SK-N-SH (cell line): Measurements from ENCODE around the gene SP100. TPM values are rescaled to one million over a fixed set of nuclear protein-coding genes. Genes with fewer than 3 reads are reported as not detected.

Source experiments
- CTCF ChIA-PET: fragments of 300-600, 350-600 bp; formaldehyde crosslinking; extraction: SDS; loops from one replicate; lab custom pipeline; 2021; lab: Yijun Ruan, JAX
- POLR2A ChIA-PET: fragments of 350-600 bp; sonication (Branson Sonifier 250); formaldehyde crosslinking; extraction: SDS; loops from one replicate; lab custom pipeline; 2020; ENCODE audit warnings: antibody characterized with exemption, inconsistent platforms; lab: Yijun Ruan, JAX
- DNase-seq: peaks from one replicate; pipeline ENCODE4 v3.0.0; 2012
- H2AFZ ChIP-seq: fragments of 200-600 bp; sonication (generic); 2 replicates; pipeline ENCODE4 v1.8.1; 2016; ENCODE audit warnings: antibody characterized with exemption, mild to moderate bottlenecking, low read depth
- H3F3A ChIP-seq: fragments of 200-600 bp; sonication (generic); replicated peaks from 2 replicates; pipeline ENCODE3; 2016; ENCODE audit warnings: antibody characterized with exemption, mild to moderate bottlenecking; ENCODE audit not compliant: insufficient read depth
- H3K27ac ChIP-seq, 2 experiments: fragments of 200-500 bp in 1 of 2; fragments of 200-600 bp in 1 of 2; sonication (Bioruptor generic) in 1 of 2; sonication (generic), shearing (Covaris generic) in 1 of 2; 2 replicates each; pipeline versions ENCODE4 v1.5.1 to v1.6.1; 2014 to 2016; ENCODE audit warnings: low read depth in 2 of 2, inconsistent platforms in 1 of 2, low read length in 1 of 2, mild to moderate bottlenecking in 1 of 2, mixed read lengths in 1 of 2
- H3K27me3 ChIP-seq: fragments of 200-600 bp; sonication (generic), shearing (Covaris generic); 2 replicates; pipeline ENCODE4 v1.6.1; 2016; ENCODE audit warnings: mixed run types; ENCODE audit not compliant: insufficient read depth
- H3K36me3 ChIP-seq, 2 experiments: fragments of 200-500 bp in 1 of 2; fragments of 200-600 bp in 1 of 2; sonication (Bioruptor generic) in 1 of 2; sonication (generic) in 1 of 2; replicated peaks in 1 of 2; 2 replicates each; pipeline versions ENCODE3 to v1.5.1; 2014 to 2016; ENCODE audit warnings: low read length in 1 of 2, mild to moderate bottlenecking in 1 of 2; ENCODE audit not compliant: insufficient read depth in 2 of 2, control insufficient read depth in 1 of 2
- H3K4me1 ChIP-seq, 2 experiments: fragments of 200-500 bp in 1 of 2; fragments of 200-600 bp in 1 of 2; sonication (Bioruptor generic) in 1 of 2; sonication (generic), shearing (Covaris generic) in 1 of 2; 2 replicates each; pipeline versions ENCODE4 v1.5.1 to v1.6.1; 2014 to 2016; ENCODE audit warnings: low read depth in 1 of 2, low read length in 1 of 2, mixed run types in 1 of 2; ENCODE audit not compliant: insufficient read depth in 2 of 2, control insufficient read depth in 1 of 2
- H3K4me2 ChIP-seq: fragments of 200-600 bp; sonication (generic), shearing (Covaris generic); 2 replicates; pipeline ENCODE4 v1.6.1; 2017; ENCODE audit warnings: mixed run types
- H3K4me3 ChIP-seq, 2 experiments: fragments of 200-500 bp in 1 of 2; fragments of 200-600 bp in 1 of 2; sonication (Bioruptor generic) in 1 of 2; sonication (generic), shearing (Covaris generic) in 1 of 2; 2 replicates each; pipeline versions ENCODE4 v1.5.1 to v1.8.1; 2014 to 2016; ENCODE audit warnings: low read depth in 2 of 2, inconsistent platforms in 1 of 2, low read length in 1 of 2, mild to moderate bottlenecking in 1 of 2, mixed read lengths in 1 of 2, moderate library complexity in 1 of 2
- H3K79me2 ChIP-seq: fragments of 200-600 bp; sonication (generic); 2 replicates; pipeline ENCODE4 v1.8.1; 2017; ENCODE audit warnings: mild to moderate bottlenecking; ENCODE audit not compliant: insufficient read depth
- H3K9ac ChIP-seq: fragments of 200-600 bp; sonication (generic); 2 replicates; pipeline ENCODE4 v1.6.1; 2017; ENCODE audit warnings: mixed run types
- H3K9me2 ChIP-seq: fragments of 200-600 bp; sonication (generic); 2 replicates; pipeline ENCODE4 v1.6.1; 2017; ENCODE audit warnings: mixed run types
- H3K9me3 ChIP-seq: fragments of 200-600 bp; sonication (generic); 2 replicates; pipeline ENCODE4 v1.6.1; 2017; ENCODE audit warnings: mixed run types, mild to moderate bottlenecking, moderate library complexity
- H4K20me1 ChIP-seq: fragments of 200-600 bp; sonication (generic); 2 replicates; pipeline ENCODE4 v1.6.1; 2017; ENCODE audit warnings: mild to moderate bottlenecking, mixed run types; ENCODE audit not compliant: insufficient read depth
- MXI1 ChIP-seq: IDR thresholded peaks from 2 replicates; pipeline ENCODE4 v1.6.1; 2012; ENCODE audit warnings: mild to moderate bottlenecking, low read depth, low read length, improper control_type of control experiment
- RCOR1 ChIP-seq: fragments of 150-350 bp; IDR thresholded peaks from 2 replicates; pipeline ENCODE4 v1.6.1; 2017; ENCODE audit warnings: antibody characterized with exemption, low read length
- SIN3A ChIP-seq: IDR thresholded peaks from 2 replicates; pipeline ENCODE4 v1.6.1; 2012; ENCODE audit warnings: low read depth, mild to moderate bottlenecking, low read length, moderate library complexity, borderline replicate concordance
- SMC3 ChIP-seq: IDR thresholded peaks from 2 replicates; pipeline ENCODE4 v1.6.1; 2012; ENCODE audit warnings: low read depth, low read length, improper control_type of control experiment
- TEAD4 ChIP-seq: IDR thresholded peaks from 2 replicates; pipeline ENCODE4 v1.4.0; 2012; ENCODE audit warnings: mild to moderate bottlenecking, borderline replicate concordance; ENCODE audit not compliant: insufficient read depth
- WGBS: methylation state at CpG from one replicate; pipeline ENCODE4 v1.1.6; 2017; ENCODE audit warnings: low lambda C conversion rate; 5-methylcytosine and 5-hydroxymethylcytosine counted together
- polyA plus RNA-seq, 3 experiments: library from polyadenylated mRNA; depleted of rRNA; stranded (reverse); fragments of >200 nt; gene quantifications; 2 replicates each; pipeline ENCODE4 v1.2.3, GENCODE V29; 2012
- TF ChIP-seq, protein P1 (sequence below): fragments of 150-350 bp; IDR thresholded peaks from 2 replicates; pipeline ENCODE4 v1.6.1; 2016; ENCODE audit warnings: mild to moderate bottlenecking, low read depth, low read length
- TF ChIP-seq, protein P2 (sequence below): IDR thresholded peaks from 2 replicates; pipeline ENCODE4 v1.4.0; 2012; ENCODE audit warnings: low read depth, borderline replicate concordance
- TF ChIP-seq, protein P3 (sequence below): IDR thresholded peaks from 2 replicates; pipeline ENCODE4 v1.4.0; 2012; ENCODE audit warnings: low read depth, borderline replicate concordance

SP100 gene
- polyA plus RNA-seq, 1 of the 3 experiments (the other 2 are of a cell fraction) = 38.1 TPM

DNA sequence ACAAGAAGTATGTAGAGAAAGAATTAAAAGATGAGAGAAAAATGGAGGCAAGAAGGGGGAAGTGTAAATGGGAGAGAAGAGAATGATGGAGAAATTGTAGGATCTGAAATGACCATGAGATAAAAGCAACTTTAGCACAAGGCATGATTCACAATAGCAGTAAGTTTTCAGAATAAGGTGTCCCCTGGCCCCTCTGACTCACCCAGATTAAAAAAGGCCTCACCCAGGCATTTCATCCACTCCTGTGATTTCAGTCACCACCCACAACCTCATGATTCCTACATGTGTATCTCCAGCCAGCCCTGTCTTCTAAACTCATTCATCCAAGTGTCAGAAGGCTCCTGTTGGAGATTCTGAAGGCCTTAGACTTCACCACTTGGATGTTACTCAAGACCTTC lies 56.6 kb downstream of the SP100 start:
- no peak overlapping the region for H3K4me2 ChIP-seq
- H3K9ac ChIP-seq = no peak overlapping the region
- no peak overlapping the region for H3K4me3 ChIP-seq
- no peaks in the 10 kb centered on the region for H4K20me1 ChIP-seq
- ChIA-PET CTCF (no interaction called here), POLR2A (no interaction called here)
- no peaks in the 10 kb centered on the region for H3K9me3 ChIP-seq
- H3K27me3 ChIP-seq = no peaks in the 10 kb centered on the region
- no peak for DNase-seq
- H3K4me1 ChIP-seq = no peaks in the 10 kb centered on the region
- peaks cover 12 to 71% of the 10 kb centered on the region in 2 experiments for H3K36me3 ChIP-seq
- H3K27ac ChIP-seq = no peak overlapping the region
- peaks cover 4% of the 10 kb centered on the region for H3F3A ChIP-seq
- no peaks in the 10 kb centered on the region for H3K79me2 ChIP-seq
- no peaks in the 10 kb centered on the region for H3K9me2 ChIP-seq
- no peak overlapping the region for H2AFZ ChIP-seq
- TF ChIP-seq SMC3 (no peak), RCOR1 (no peak)
- TF ChIP-seq, protein P1, sequence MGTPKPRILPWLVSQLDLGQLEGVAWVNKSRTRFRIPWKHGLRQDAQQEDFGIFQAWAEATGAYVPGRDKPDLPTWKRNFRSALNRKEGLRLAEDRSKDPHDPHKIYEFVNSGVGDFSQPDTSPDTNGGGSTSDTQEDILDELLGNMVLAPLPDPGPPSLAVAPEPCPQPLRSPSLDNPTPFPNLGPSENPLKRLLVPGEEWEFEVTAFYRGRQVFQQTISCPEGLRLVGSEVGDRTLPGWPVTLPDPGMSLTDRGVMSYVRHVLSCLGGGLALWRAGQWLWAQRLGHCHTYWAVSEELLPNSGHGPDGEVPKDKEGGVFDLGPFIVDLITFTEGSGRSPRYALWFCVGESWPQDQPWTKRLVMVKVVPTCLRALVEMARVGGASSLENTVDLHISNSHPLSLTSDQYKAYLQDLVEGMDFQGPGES = no peak

DNA sequence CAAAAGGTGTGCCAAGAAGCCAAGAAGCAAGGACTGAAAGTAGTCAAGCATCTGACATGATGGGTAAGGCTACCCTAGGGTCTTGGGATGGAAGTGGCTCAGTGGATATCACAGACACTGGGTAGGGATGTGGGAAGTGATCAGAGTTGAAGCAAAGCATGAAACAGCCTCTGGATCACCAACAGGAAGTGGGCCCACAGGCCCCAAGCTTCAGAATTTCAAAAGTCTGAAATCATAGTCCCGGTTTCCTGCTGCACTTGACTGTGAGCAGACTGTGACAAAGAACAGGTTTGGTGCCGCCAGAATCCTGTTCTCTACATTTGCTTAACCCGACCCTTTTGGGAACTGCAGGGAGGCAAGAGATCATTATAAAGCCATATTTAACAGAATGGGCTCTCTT lies 57.4 kb downstream of the SP100 start:
- H2AFZ ChIP-seq = no peak overlapping the region
- TF ChIP-seq, protein P2, sequence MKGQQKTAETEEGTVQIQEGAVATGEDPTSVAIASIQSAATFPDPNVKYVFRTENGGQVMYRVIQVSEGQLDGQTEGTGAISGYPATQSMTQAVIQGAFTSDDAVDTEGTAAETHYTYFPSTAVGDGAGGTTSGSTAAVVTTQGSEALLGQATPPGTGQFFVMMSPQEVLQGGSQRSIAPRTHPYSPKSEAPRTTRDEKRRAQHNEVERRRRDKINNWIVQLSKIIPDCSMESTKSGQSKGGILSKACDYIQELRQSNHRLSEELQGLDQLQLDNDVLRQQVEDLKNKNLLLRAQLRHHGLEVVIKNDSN = no peak
- TF ChIP-seq TEAD4 (no peak), SIN3A (no peak), MXI1 (no peak)
- TF ChIP-seq, protein P3, sequence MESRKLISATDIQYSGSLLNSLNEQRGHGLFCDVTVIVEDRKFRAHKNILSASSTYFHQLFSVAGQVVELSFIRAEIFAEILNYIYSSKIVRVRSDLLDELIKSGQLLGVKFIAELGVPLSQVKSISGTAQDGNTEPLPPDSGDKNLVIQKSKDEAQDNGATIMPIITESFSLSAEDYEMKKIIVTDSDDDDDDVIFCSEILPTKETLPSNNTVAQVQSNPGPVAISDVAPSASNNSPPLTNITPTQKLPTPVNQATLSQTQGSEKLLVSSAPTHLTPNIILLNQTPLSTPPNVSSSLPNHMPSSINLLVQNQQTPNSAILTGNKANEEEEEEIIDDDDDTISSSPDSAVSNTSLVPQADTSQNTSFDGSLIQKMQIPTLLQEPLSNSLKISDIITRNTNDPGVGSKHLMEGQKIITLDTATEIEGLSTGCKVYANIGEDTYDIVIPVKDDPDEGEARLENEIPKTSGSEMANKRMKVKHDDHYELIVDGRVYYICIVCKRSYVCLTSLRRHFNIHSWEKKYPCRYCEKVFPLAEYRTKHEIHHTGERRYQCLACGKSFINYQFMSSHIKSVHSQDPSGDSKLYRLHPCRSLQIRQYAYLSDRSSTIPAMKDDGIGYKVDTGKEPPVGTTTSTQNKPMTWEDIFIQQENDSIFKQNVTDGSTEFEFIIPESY = no peak
- H3K4me3 ChIP-seq = no peak overlapping the region
- ChIA-PET CTCF (no interaction called here), POLR2A (no interaction called here)
- no peaks in the 10 kb centered on the region for H3K79me2 ChIP-seq
- H4K20me1 ChIP-seq = no peaks in the 10 kb centered on the region
- no peak overlapping the region for H3K27ac ChIP-seq
- H3K9me3 ChIP-seq = no peaks in the 10 kb centered on the region
- no peak overlapping the region for H3K4me2 ChIP-seq
- WGBS = 33% methylated on average over 3 of the region's 3 CpGs
- no peaks in the 10 kb centered on the region for H3K4me1 ChIP-seq
- peaks cover 4% of the 10 kb centered on the region for H3F3A ChIP-seq
- H3K36me3 ChIP-seq = peaks cover 12 to 70% of the 10 kb centered on the region in 2 experiments
- no peak overlapping the region for H3K9ac ChIP-seq
- DNase-seq = no peak
- no peaks in the 10 kb centered on the region for H3K27me3 ChIP-seq
- no peaks in the 10 kb centered on the region for H3K9me2 ChIP-seq
